ENCODE measurements around the gene ID4.

ID4 gene

GRCh38 chr6:19842030-19842615 lies 5.0 kb downstream of the ID4 start:
- WGBS, 2 experiments = 42 to 43% methylated on average over 3 of the region's 4 CpGs
- no peak overlapping the region for H3K4me3 ChIP-seq (ENCODE audit: insufficient read depth, low read depth, low read length)
- no peaks in the 10 kb centered on the region for H3K36me3 ChIP-seq (ENCODE audit: control insufficient read depth, insufficient read depth, low read length)
- H3K9me3 ChIP-seq (ENCODE audit: control insufficient read depth, low read length) = no peaks in the 10 kb centered on the region
- H3K27me3 ChIP-seq (ENCODE audit: control insufficient read depth, insufficient read depth, low read length, poor library complexity, severe bottlenecking) = peaks cover 17% of the 10 kb centered on the region
- H3K4me1 ChIP-seq (ENCODE audit: control insufficient read depth, insufficient read depth, low read length) = peaks cover 12% of the 10 kb centered on the region
- H3K27ac ChIP-seq (ENCODE audit: insufficient read depth, low read depth, low read length, poor library complexity, severe bottlenecking) = no peak overlapping the region

GRCh38 chr6:19844689-19845088 lies 7.5 kb downstream of the ID4 start:
- H3K27ac ChIP-seq (ENCODE audit: insufficient read depth, low read depth, low read length, poor library complexity, severe bottlenecking) = no peak overlapping the region
- 91 to 93% methylated on average over 2 of the region's 2 CpGs for WGBS, 2 experiments

GRCh38 chr6:19845266-19846041 lies 8.3 kb downstream of the ID4 start:
- 89 to 91% methylated on average over 10 of the region's 10 CpGs for WGBS, 2 experiments
- H3K9me3 ChIP-seq (ENCODE audit: control insufficient read depth, low read length) = no peaks in the 10 kb centered on the region
- no peak overlapping the region for H3K27ac ChIP-seq (ENCODE audit: insufficient read depth, low read depth, low read length, poor library complexity, severe bottlenecking)
- no peaks in the 10 kb centered on the region for H3K27me3 ChIP-seq (ENCODE audit: control insufficient read depth, insufficient read depth, low read length, poor library complexity, severe bottlenecking)
- H3K4me3 ChIP-seq (ENCODE audit: insufficient read depth, low read depth, low read length) = no peak overlapping the region
- no peaks in the 10 kb centered on the region for H3K36me3 ChIP-seq (ENCODE audit: control insufficient read depth, insufficient read depth, low read length)
- peaks cover 12% of the 10 kb centered on the region for H3K4me1 ChIP-seq (ENCODE audit: control insufficient read depth, insufficient read depth, low read length)

More at GRCh38 chr6:19844689-19845088, 7.5 kb downstream of the ID4 start:
- peaks cover 6% of the 10 kb centered on the region for H3K27me3 ChIP-seq (ENCODE audit: control insufficient read depth, insufficient read depth, low read length, poor library complexity, severe bottlenecking)
- no peaks in the 10 kb centered on the region for H3K36me3 ChIP-seq (ENCODE audit: control insufficient read depth, insufficient read depth, low read length)
- no peaks in the 10 kb centered on the region for H3K9me3 ChIP-seq (ENCODE audit: control insufficient read depth, low read length)
- H3K4me3 ChIP-seq (ENCODE audit: insufficient read depth, low read depth, low read length) = no peak overlapping the region
- H3K4me1 ChIP-seq (ENCODE audit: control insufficient read depth, insufficient read depth, low read length) = peaks cover 12% of the 10 kb centered on the region

GRCh38 chr6:19848465-19849029 lies 11.4 kb downstream of the ID4 start:
- WGBS, 2 experiments = 91 to 92% methylated on average over 2 of the region's 2 CpGs
- Histone ChIP-seq H3K4me3 (ENCODE audit: insufficient read depth, low read depth, low read length) (no peak overlapping the region), H3K27ac (ENCODE audit: insufficient read depth, low read depth, low read length, poor library complexity, severe bottlenecking) (no peak overlapping the region), H3K27me3 (ENCODE audit: control insufficient read depth, insufficient read depth, low read length, poor library complexity, severe bottlenecking) (no peaks in the 10 kb centered on the region), H3K9me3 (ENCODE audit: control insufficient read depth, low read length) (no peaks in the 10 kb centered on the region), H3K36me3 (ENCODE audit: control insufficient read depth, insufficient read depth, low read length) (no peaks in the 10 kb centered on the region), H3K4me1 (ENCODE audit: control insufficient read depth, insufficient read depth, low read length) (peaks cover 7% of the 10 kb centered on the region)

GRCh38 chr6:19849196-19849595 lies 12.0 kb downstream of the ID4 start:
- no peaks in the 10 kb centered on the region for H3K36me3 ChIP-seq (ENCODE audit: control insufficient read depth, insufficient read depth, low read length)
- no peak overlapping the region for H3K27ac ChIP-seq (ENCODE audit: insufficient read depth, low read depth, low read length, poor library complexity, severe bottlenecking)
- WGBS, 2 experiments = 96 to 98% methylated on average over 2 to 3 of the region's 3 CpGs
- no peak overlapping the region for H3K4me3 ChIP-seq (ENCODE audit: insufficient read depth, low read depth, low read length)
- no peaks in the 10 kb centered on the region for H3K27me3 ChIP-seq (ENCODE audit: control insufficient read depth, insufficient read depth, low read length, poor library complexity, severe bottlenecking)
- H3K9me3 ChIP-seq (ENCODE audit: control insufficient read depth, low read length) = no peaks in the 10 kb centered on the region
- peaks cover 7% of the 10 kb centered on the region for H3K4me1 ChIP-seq (ENCODE audit: control insufficient read depth, insufficient read depth, low read length)

GRCh38 chr6:19849755-19850154 lies 12.6 kb downstream of the ID4 start:
- Histone ChIP-seq H3K27ac (ENCODE audit: insufficient read depth, low read depth, low read length, poor library complexity, severe bottlenecking) (no peak overlapping the region), H3K27me3 (ENCODE audit: control insufficient read depth, insufficient read depth, low read length, poor library complexity, severe bottlenecking) (no peaks in the 10 kb centered on the region), H3K4me3 (ENCODE audit: insufficient read depth, low read depth, low read length) (no peak overlapping the region), H3K9me3 (ENCODE audit: control insufficient read depth, low read length) (no peaks in the 10 kb centered on the region), H3K4me1 (ENCODE audit: control insufficient read depth, insufficient read depth, low read length) (peaks cover 7% of the 10 kb centered on the region), H3K36me3 (ENCODE audit: control insufficient read depth, insufficient read depth, low read length) (no peaks in the 10 kb centered on the region)
- 87 to 95% methylated on average over 3 to 4 of the region's 4 CpGs for WGBS, 2 experiments

GRCh38 chr6:19851241-19852089 lies 14.3 kb downstream of the ID4 start:
- Histone ChIP-seq H3K36me3 (ENCODE audit: control insufficient read depth, insufficient read depth, low read length) (no peaks in the 10 kb centered on the region), H3K27me3 (ENCODE audit: control insufficient read depth, insufficient read depth, low read length, poor library complexity, severe bottlenecking) (no peaks in the 10 kb centered on the region), H3K27ac (ENCODE audit: insufficient read depth, low read depth, low read length, poor library complexity, severe bottlenecking) (no peak overlapping the region), H3K4me3 (ENCODE audit: insufficient read depth, low read depth, low read length) (no peak overlapping the region), H3K4me1 (ENCODE audit: control insufficient read depth, insufficient read depth, low read length) (peaks cover 7% of the 10 kb centered on the region), H3K9me3 (ENCODE audit: control insufficient read depth, low read length) (no peaks in the 10 kb centered on the region)
- WGBS, 2 experiments = 58 to 63% methylated on average over 10 of the region's 10 CpGs

- H3K9me3 ChIP-seq (ENCODE audit: control insufficient read depth, low read length) = no peaks in the 10 kb centered on the region
- WGBS, 2 experiments = 98 to 100% methylated on average over 1 to 2 of the region's 2 CpGs
- H3K27me3 ChIP-seq (ENCODE audit: control insufficient read depth, insufficient read depth, low read length, poor library complexity, severe bottlenecking) = no peaks in the 10 kb centered on the region
- H3K4me3 ChIP-seq (ENCODE audit: insufficient read depth, low read depth, low read length) = no peak overlapping the region
- H3K27ac ChIP-seq (ENCODE audit: insufficient read depth, low read depth, low read length, poor library complexity, severe bottlenecking) = no peak overlapping the region
- peaks cover 7% of the 10 kb centered on the region for H3K4me1 ChIP-seq (ENCODE audit: control insufficient read depth, insufficient read depth, low read length)
- no peaks in the 10 kb centered on the region for H3K36me3 ChIP-seq (ENCODE audit: control insufficient read depth, insufficient read depth, low read length)
These were observed 14.9 kb downstream of the ID4 start for GRCh38 chr6:19852090-19852457.

GRCh38 chr6:19852927-19853326 lies 15.8 kb downstream of the ID4 start:
- H3K27me3 ChIP-seq (ENCODE audit: control insufficient read depth, insufficient read depth, low read length, poor library complexity, severe bottlenecking) = no peaks in the 10 kb centered on the region
- no peak overlapping the region for H3K27ac ChIP-seq (ENCODE audit: insufficient read depth, low read depth, low read length, poor library complexity, severe bottlenecking)
- H3K4me3 ChIP-seq (ENCODE audit: insufficient read depth, low read depth, low read length) = no peak overlapping the region
- H3K4me1 ChIP-seq (ENCODE audit: control insufficient read depth, insufficient read depth, low read length) = peaks cover 7% of the 10 kb centered on the region
- WGBS, 2 experiments = 86 to 92% methylated on average over 6 of the region's 6 CpGs
- H3K36me3 ChIP-seq (ENCODE audit: control insufficient read depth, insufficient read depth, low read length) = no peaks in the 10 kb centered on the region
- H3K9me3 ChIP-seq (ENCODE audit: control insufficient read depth, low read length) = no peaks in the 10 kb centered on the region

All from ectodermal cell (in vitro differentiated cells).